H1 (cell line): ENCODE measurements around the gene IREB2. TPM values are rescaled to one million over a fixed set of nuclear protein-coding genes. Genes with fewer than 3 reads are reported as not detected.

Experiments used
- CTCF ChIA-PET: fragments of 300-600 bp; sonication (Branson Sonifier 250); formaldehyde crosslinking; loops from one replicate; lab custom pipeline; 2021; ENCODE audit not compliant: partially characterized antibody; lab: Charles Lee
- POLR2A ChIA-PET: fragments of 300-600 bp; sonication (Branson Sonifier 250); formaldehyde crosslinking; loops from one replicate; lab custom pipeline; 2021; ENCODE audit warnings: inconsistent platforms; ENCODE audit not compliant: partially characterized antibody; lab: Charles Lee
- DNase-seq, 2 experiments: peaks; one replicate each; pipeline versions ENCODE4 v3.0.0 to v3.0.0-alpha.2; 2010 to 2022; ENCODE audit warnings: low spot score in 2 of 2, low read depth in 1 of 2, mixed read lengths in 1 of 2
- FAIRE-seq: peaks from 2 replicates; lab custom pipeline; 2011; peaks lifted over from hg19 to GRCh38; lab: Jason Lieb, UNC
- H2AFZ ChIP-seq: 2 replicates; pipeline ENCODE4 v1.8.1; 2012; ENCODE audit warnings: low read length, inconsistent platforms
- H2AK5ac ChIP-seq: 2 replicates; pipeline ENCODE4 v1.6.1; 2013; ENCODE audit warnings: low read depth, low read length
- H2BK120ac ChIP-seq: replicated peaks from 2 replicates; pipeline ENCODE3; 2013; ENCODE audit warnings: low read depth, low read length, inconsistent platforms
- H2BK12ac ChIP-seq: 2 replicates; pipeline ENCODE4 v1.6.1; 2013; ENCODE audit warnings: low read depth, low read length
- H2BK15ac ChIP-seq: 2 replicates; pipeline ENCODE4 v1.6.1; 2013; ENCODE audit warnings: low read length
- H2BK20ac ChIP-seq: 2 replicates; pipeline ENCODE4 v1.6.1; 2013; ENCODE audit warnings: low read length
- H2BK5ac ChIP-seq: 2 replicates; pipeline ENCODE4 v1.6.1; 2013; ENCODE audit warnings: low read depth, low read length
- H3K14ac ChIP-seq: 2 replicates; pipeline ENCODE4 v1.6.1; 2013; ENCODE audit warnings: inconsistent platforms; ENCODE audit not compliant: insufficient read length
- H3K18ac ChIP-seq: 2 replicates; pipeline ENCODE4 v1.6.1; 2013; ENCODE audit warnings: low read length; ENCODE audit errors: extremely low read depth
- H3K23ac ChIP-seq: 2 replicates; pipeline ENCODE4 v1.6.1; 2013; ENCODE audit warnings: inconsistent platforms; ENCODE audit not compliant: insufficient read length
- H3K23me2 ChIP-seq: 2 replicates; pipeline ENCODE4 v1.6.1; 2013; ENCODE audit warnings: low read depth, low read length
- H3K27ac ChIP-seq: 2 replicates; pipeline ENCODE4 v1.6.1; 2011; ENCODE audit warnings: low read depth, low read length, inconsistent platforms
- H3K27me3 ChIP-seq, 4 experiments: replicated peaks in 1 of 4; 1 replicate in 1 of 4; 2 replicates in 3 of 4; pipeline versions ENCODE4 v1.6.1 to v1.8.1; 2011 to 2013; ENCODE audit warnings: low read length in 3 of 4, mild to moderate bottlenecking in 3 of 4, inconsistent platforms in 2 of 4, mixed read lengths in 2 of 4, moderate library complexity in 1 of 4; ENCODE audit not compliant: control insufficient read depth in 3 of 4, insufficient read depth in 3 of 4; ENCODE audit errors: extremely low read depth in 1 of 4
- H3K36me3 ChIP-seq, 4 experiments: 2 replicates each; pipeline versions ENCODE4 v1.6.1 to v1.8.1; 2011 to 2013; ENCODE audit warnings: mild to moderate bottlenecking in 4 of 4, low read length in 3 of 4, moderate library complexity in 2 of 4, control low read depth in 1 of 4, inconsistent platforms in 1 of 4; ENCODE audit not compliant: insufficient read depth in 4 of 4, control insufficient read depth in 2 of 4
- H3K4ac ChIP-seq: replicated peaks from 2 replicates; pipeline ENCODE3; 2013; ENCODE audit warnings: low read length, low read depth, mixed read lengths, inconsistent platforms; ENCODE audit not compliant: insufficient read length
- H3K4me1 ChIP-seq, 4 experiments: replicated peaks in 1 of 4; 1 replicate in 1 of 4; 2 replicates in 3 of 4; pipeline versions ENCODE4 v1.6.1 to v1.8.1; 2011 to 2013; ENCODE audit warnings: low read length in 3 of 4, inconsistent platforms in 2 of 4, mixed read lengths in 1 of 4; ENCODE audit not compliant: insufficient read depth in 4 of 4, control insufficient read depth in 3 of 4
- H3K4me2 ChIP-seq, 2 experiments: 2 replicates each; pipeline versions ENCODE4 v1.6.1 to v1.8.1; 2011 to 2013; ENCODE audit warnings: low read depth in 2 of 2, low read length in 2 of 2, control low read depth in 1 of 2, inconsistent platforms in 1 of 2, mild to moderate bottlenecking in 1 of 2; ENCODE audit not compliant: insufficient read depth in 1 of 2
- H3K4me3 ChIP-seq, 4 experiments: fragments of 200-600, 300-600 bp in 1 of 4; sonication (generic), shearing (Covaris generic), sonication (Bioruptor Twin) in 1 of 4; 2 replicates each; pipeline versions ENCODE4 v1.5.1 to v1.8.1; 2011 to 2016; ENCODE audit warnings: low read length in 4 of 4, low read depth in 3 of 4, control low read depth in 2 of 4, inconsistent platforms in 2 of 4, mild to moderate bottlenecking in 2 of 4, mixed read lengths in 1 of 4, moderate library complexity in 1 of 4; ENCODE audit not compliant: insufficient read depth in 2 of 4; ENCODE audit errors: extremely low read depth in 1 of 4
- H3K56ac ChIP-seq: replicated peaks from 2 replicates; pipeline ENCODE3; 2013; ENCODE audit warnings: low read depth, mild to moderate bottlenecking, mixed read lengths, low read length, inconsistent platforms; ENCODE audit not compliant: insufficient read length
- H3K79me1 ChIP-seq: 2 replicates; pipeline ENCODE4 v1.6.1; 2013; ENCODE audit warnings: low read depth, low read length, control low read depth
- H3K79me2 ChIP-seq, 2 experiments: 2 replicates each; pipeline versions ENCODE4 v1.6.1 to v1.8.1; 2012 to 2013; ENCODE audit warnings: low read length in 2 of 2, mild to moderate bottlenecking in 2 of 2, inconsistent platforms in 1 of 2; ENCODE audit not compliant: insufficient read depth in 2 of 2, control insufficient read depth in 1 of 2
- H3K9ac ChIP-seq, 4 experiments: replicated peaks in 1 of 4; 1 replicate in 1 of 4; 2 replicates in 3 of 4; pipeline versions ENCODE4 v1.6.1 to v1.8.1; 2011 to 2013; ENCODE audit warnings: low read depth in 3 of 4, low read length in 3 of 4, control low read depth in 2 of 4, mild to moderate bottlenecking in 2 of 4, moderate library complexity in 2 of 4, inconsistent platforms in 1 of 4; ENCODE audit errors: extremely low read depth in 1 of 4
- H3K9me3 ChIP-seq, 2 experiments: 2 replicates each; pipeline versions ENCODE4 v1.6.1 to v1.8.1; 2012 to 2013; ENCODE audit warnings: mild to moderate bottlenecking in 2 of 2, moderate library complexity in 2 of 2, control low read depth in 1 of 2, inconsistent platforms in 1 of 2, low read depth in 1 of 2, low read length in 1 of 2, mixed read lengths in 1 of 2; ENCODE audit not compliant: insufficient read depth in 2 of 2
- H4K20me1 ChIP-seq, 2 experiments: replicated peaks in 1 of 2; 2 replicates each; pipeline versions ENCODE3 to v1.8.1; 2011 to 2013; ENCODE audit warnings: inconsistent platforms in 2 of 2, low read length in 2 of 2, mild to moderate bottlenecking in 1 of 2; ENCODE audit not compliant: insufficient read depth in 2 of 2, control insufficient read depth in 1 of 2
- H4K5ac ChIP-seq: 2 replicates; pipeline ENCODE4 v1.6.1; 2013; ENCODE audit warnings: low read length, low read depth, mixed read lengths, inconsistent platforms; ENCODE audit not compliant: insufficient read length
- H4K8ac ChIP-seq: 2 replicates; pipeline ENCODE4 v1.8.0; 2013; ENCODE audit warnings: mild to moderate bottlenecking, moderate library complexity, low read length, inconsistent platforms; ENCODE audit not compliant: insufficient read depth; ENCODE audit errors: extremely low read depth
- H4K91ac ChIP-seq: replicated peaks from 2 replicates; pipeline ENCODE3; 2013; ENCODE audit warnings: low read length, mixed read lengths, inconsistent platforms; ENCODE audit not compliant: insufficient read length
- CBX5 ChIP-seq: fragments of 300-800, 300-1000 bp; sonication (generic); IDR thresholded peaks from 2 replicates; pipeline ENCODE4 v1.7.1; 2016; ENCODE audit warnings: antibody characterized with exemption, low read length, low read depth
- CHD1 ChIP-seq: IDR thresholded peaks from 2 replicates; pipeline ENCODE4 v1.6.1; 2012; ENCODE audit warnings: low read depth, low read length, improper control_type of control experiment
- KDM1A ChIP-seq: fragments of 200-600, 300-600 bp; sonication (generic); IDR thresholded peaks from 2 replicates; pipeline ENCODE4 v1.7.1; 2016; ENCODE audit warnings: mild to moderate bottlenecking, low read length, borderline replicate concordance
- MAFK ChIP-seq: IDR thresholded peaks from 2 replicates; pipeline ENCODE4 v1.6.1; 2012; ENCODE audit warnings: low read depth, mild to moderate bottlenecking, improper control_type of control experiment, low read length
- WGBS, 2 experiments: shearing (Covaris generic) in 1 of 2; methylation state at CpG; one replicate each; pipeline versions ENCODE4 v1.1.6 to v1.1.7; 2013 to 2015; ENCODE audit warnings: low lambda C conversion rate in 2 of 2, mixed read lengths in 2 of 2, inconsistent platforms in 1 of 2, low coverage in 1 of 2, missing lambda C conversion rate in 1 of 2; ENCODE audit not compliant: insufficient replicate concordance in 2 of 2, insufficient coverage in 1 of 2, insufficient read length in 1 of 2; ENCODE audit errors: extremely low coverage in 1 of 2, missing lambda C conversion rate in 1 of 2; 5-methylcytosine and 5-hydroxymethylcytosine counted together
- polyA plus RNA-seq, 7 experiments: library from polyadenylated mRNA; depleted of rRNA in 3 of 7; stranded (reverse) in 5 of 7; unstranded in 2 of 7; fragments of >200 nt in 5 of 7; fragments of 200-250 nt in 2 of 7; gene quantifications; 1 replicate in 5 of 7; 2 replicates in 1 of 7; 4 replicates in 1 of 7; pipeline versions ENCODE4 v1.2.1 to v1.2.3, GENCODE V29; 2011 to 2013; ENCODE audit warnings: missing spikeins in 2 of 7, mixed read lengths in 2 of 7
- total RNA-seq: library from RNA; stranded (reverse); fragmentation: NEBNext Ultra II Directional; extraction: Animal tissue kit (Norgen Biotek cat#: 25700); gene quantifications from 2 replicates; pipeline ENCODE4 v1.2.1, GENCODE V29; 2021

The IREB2 gene
- total and polyA plus RNA-seq, 2 of the 8 experiments (the other 6 are each of a cell fraction or from before 2014, with no cell fraction given): 21.0 to 103 TPM

DNA sequence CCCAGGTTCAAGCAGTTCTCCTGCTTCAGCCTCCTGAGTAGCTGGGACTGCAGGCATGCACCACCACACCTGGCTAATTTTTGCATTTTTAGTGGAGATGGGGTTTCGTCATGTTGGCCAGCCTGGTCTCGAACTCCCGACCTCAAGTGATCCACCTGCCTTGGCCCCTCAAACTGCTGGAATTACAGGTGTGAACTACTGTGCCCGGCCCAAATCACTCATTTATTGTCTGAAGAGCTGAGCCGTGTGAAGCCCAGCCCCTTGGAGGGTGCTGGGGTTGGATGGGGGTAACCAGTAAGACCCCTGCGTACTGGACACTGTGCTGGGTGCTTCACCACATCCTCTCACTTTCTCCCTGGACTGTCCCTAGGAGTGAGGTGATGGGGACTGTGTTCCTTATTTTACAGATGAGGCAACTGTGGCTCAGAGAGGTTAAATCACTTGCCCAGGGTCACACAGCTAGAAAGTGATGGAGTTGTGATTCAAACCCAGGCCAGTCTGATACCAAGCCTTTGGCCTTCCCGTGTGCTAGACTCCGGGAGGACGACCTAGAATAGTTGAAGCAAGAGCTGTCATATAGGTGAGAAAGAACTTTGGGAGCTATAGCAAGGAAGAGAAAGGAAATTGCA, 41.7 kb upstream of the IREB2 start:
- Histone ChIP-seq H4K91ac (no peak overlapping the region), H3K18ac (no peak overlapping the region), H3K9ac (no peak overlapping the region), H3K4me2 (no peak overlapping the region; a peak in 1 of 4 replicates), H4K20me1 (no peaks in the 10 kb centered on the region), H3K23me2 (no peaks in the 10 kb centered on the region), H3K79me2 (no peaks in the 10 kb centered on the region), H2AK5ac (no peak overlapping the region), H2BK12ac (no peak overlapping the region), H2BK20ac (no peak overlapping the region), H4K5ac (no peak overlapping the region), H2BK5ac (no peak overlapping the region), H3K36me3 (no peaks in the 10 kb centered on the region), H3K23ac (no peak overlapping the region), H3K27ac (no peak overlapping the region), H2BK120ac (no peak overlapping the region), H3K79me1 (no peaks in the 10 kb centered on the region), H3K4me3 (no peak overlapping the region), H2AFZ (no peak overlapping the region), H3K56ac (no peak overlapping the region), H3K4me1 (peaks cover 4 to 31% (median 10%) of the 10 kb centered on the region in 4 experiments), H3K9me3 (no peaks in the 10 kb centered on the region), H3K4ac (no peak overlapping the region), H4K8ac (no peak overlapping the region), H3K14ac (no peak overlapping the region), H2BK15ac (0 out of 2 replicates have a peak overlapping the region, but pooled peaks have one; percentile 13), H3K27me3 (peaks cover 0 to 2% (median 0%) of the 10 kb centered on the region in 4 experiments; a peak in 3 of 7 replicates)
- 88% methylated on average over 9 of the region's 9 CpGs; no CpG with 5 or more reads in 1 of the 2 experiments for WGBS, 2 experiments
- ChIA-PET POLR2A (interaction anchor here (1.1 to 2.5 kb wide), 3 partner anchors 42 to 85 kb away, joined by 3 to 10 read pairs (median 4); partner anchors contain the start of gene CRABP1), CTCF (interaction anchor here (0.6 to 9.9 kb wide), 19 partner anchors 11 to 85 kb away, joined by 3 to 240 read pairs (median 5); partner anchors contain the start of gene IREB2)
- FAIRE-seq (no peak), DNase-seq (no peak)
- no peak for TF ChIP-seq CHD1
- no peak for TF ChIP-seq CBX5
- peak; percentile 82 for TF ChIP-seq KDM1A
- TF ChIP-seq MAFK: no peak
